Gastroesophageal sphincter (tissue), 4 donors: ENCODE measurements around the gene PIK3R2. TPM values are rescaled to one million over a fixed set of nuclear protein-coding genes. Genes with fewer than 3 reads are reported as not detected.
A peak's percentile ranks its signal among the peaks of the same experiment; 100 is the strongest.

Experiments used
- ATAC-seq: fragments of 150-250 bp; one replicate; pipeline ENCODE4 v1.9.1; 2016; ENCODE audit warnings: mild to moderate bottlenecking, moderate library complexity
- H3K27ac ChIP-seq, 4 donors: fragments of 200-600 bp; sonication (generic) in 3 of 4; 1 replicate in 3 of 4; 2 replicates in 1 of 4; pipeline ENCODE4 v1.5.1; 2016 to 2019
- H3K27me3 ChIP-seq: fragments of 200-600 bp; sonication (generic); one replicate; pipeline ENCODE4 v1.5.1; 2019
- H3K36me3 ChIP-seq, 2 donors: fragments of 200-600 bp; sonication (generic); one replicate each; pipeline ENCODE4 v1.5.1; 2019; ENCODE audit warnings: control low read depth in 1 of 2
- H3K4me1 ChIP-seq, 3 donors: fragments of 200-600 bp; sonication (generic); 1 replicate in 2 of 3; 2 replicates in 1 of 3; pipeline ENCODE4 v1.5.1; 2016 to 2019; ENCODE audit warnings: control low read depth in 2 of 3
- H3K4me3 ChIP-seq, 2 donors: fragments of 200-600 bp; sonication (generic); one replicate each; pipeline ENCODE4 v1.5.1; 2019; ENCODE audit warnings: mild to moderate bottlenecking in 1 of 2, moderate library complexity in 1 of 2
- H3K9me3 ChIP-seq, 3 donors: fragments of 200-600 bp; sonication (generic); one replicate each; pipeline ENCODE4 v1.5.1; 2017 to 2019; ENCODE audit warnings: control low read depth in 2 of 3
- CTCF ChIP-seq, 4 experiments: fragments of 200-600 bp in 2 of 4; fragments of 450-650 bp in 2 of 4; sonication (generic) in 1 of 4; IDR thresholded peaks; one replicate each; pipeline ENCODE4 v1.5.1; 2017 to 2019; ENCODE audit warnings: antibody characterized with exemption in 4 of 4, mild to moderate bottlenecking in 2 of 4, moderate library complexity in 2 of 4
- EP300 ChIP-seq: sonication (generic); formaldehyde crosslinking; IDR thresholded peaks from one replicate; pipeline ENCODE4 v1.6.1; 2017; ENCODE audit warnings: antibody characterized with exemption, mild to moderate bottlenecking
- POLR2A ChIP-seq, 2 donors: fragments of 450-650 bp; IDR thresholded peaks; one replicate each; pipeline ENCODE4 v1.6.1; 2017; ENCODE audit warnings: antibody characterized with exemption in 2 of 2, mild to moderate bottlenecking in 2 of 2, moderate library complexity in 1 of 2
- POLR2AphosphoS5 ChIP-seq: sonication (generic); formaldehyde crosslinking; IDR thresholded peaks from one replicate; pipeline ENCODE4 v1.6.1; 2017; ENCODE audit warnings: antibody characterized with exemption
- WGBS, 2 donors: methylation state at CpG; one replicate each; pipeline ENCODE4 v1.1.5; 2018; ENCODE audit warnings: low coverage in 1 of 2; 5-methylcytosine and 5-hydroxymethylcytosine counted together
- total RNA-seq, 4 donors: library from RNA; depleted of rRNA; stranded (reverse); fragments of >200 nt; gene quantifications; one replicate each; pipeline ENCODE4 v1.1.0, GENCODE V29; 2016

The PIK3R2 gene
- total RNA-seq, 4 donors from 2014 or later = 5.3 to 30.1 (median 22.7) TPM

DNA sequence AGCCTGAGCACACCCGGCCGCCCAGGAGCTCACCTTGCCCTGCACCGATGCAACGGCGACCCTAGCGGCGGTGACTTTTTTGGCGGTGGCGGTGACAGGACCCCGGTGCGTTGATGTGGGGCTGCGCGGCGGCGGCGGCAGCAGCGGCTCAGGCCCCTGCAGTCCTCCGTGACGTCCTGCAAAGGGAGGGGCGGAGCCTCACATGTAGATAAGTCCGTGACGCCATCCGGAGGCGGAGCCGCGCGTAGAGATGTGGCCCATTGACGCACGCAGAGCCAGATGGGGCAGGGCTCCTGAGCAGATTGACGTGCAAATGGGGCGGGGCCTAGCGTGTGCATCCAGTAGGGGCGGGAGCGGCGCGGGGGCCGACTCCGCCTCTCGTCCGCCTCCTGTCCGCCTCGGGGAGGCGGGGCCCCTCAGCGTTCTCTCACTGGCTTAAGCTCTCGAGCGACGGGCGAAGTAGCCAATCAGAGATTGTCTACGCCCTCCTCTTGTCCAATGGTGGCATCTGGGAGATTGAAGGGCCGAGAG lies 51.0 kb downstream of the PIK3R2 start, which contains the start of gene RAB3A:
Gene RAB3A, minus strand, starts transcription at position 180 of the 531 bp plus-strand sequence. CDS start 1,302 bp downstream, outside the sequence.
- no peak for TF ChIP-seq CTCF (IDR thresholded peaks at IDR 0.05)
- peak; percentile 98 for TF ChIP-seq EP300
- peak; percentile 85 for TF ChIP-seq POLR2AphosphoS5
- TF ChIP-seq POLR2A (IDR thresholded peaks at IDR 0.05) = peak; percentile 53 to 57
- H3K27me3 ChIP-seq = peaks cover 8% of the 10 kb centered on the region
- no CpG with 5 or more reads among the region's 50 CpGs for WGBS, 2 donors
- H3K9me3 ChIP-seq = no peaks in the 10 kb centered on the region
- peaks cover 0 to 32% of the 10 kb centered on the region in 2 donors for H3K36me3 ChIP-seq
- H3K4me1 ChIP-seq = peaks cover 0 to 49% (median 16%) of the 10 kb centered on the region in 3 donors
- H3K27ac ChIP-seq = peak within 1 kb of the TSS; percentile 94 to 99 (median 96)
- ATAC-seq = peak; percentile 96
- H3K4me3 ChIP-seq = peak within 1 kb of the TSS; percentile 64 to 77

DNA sequence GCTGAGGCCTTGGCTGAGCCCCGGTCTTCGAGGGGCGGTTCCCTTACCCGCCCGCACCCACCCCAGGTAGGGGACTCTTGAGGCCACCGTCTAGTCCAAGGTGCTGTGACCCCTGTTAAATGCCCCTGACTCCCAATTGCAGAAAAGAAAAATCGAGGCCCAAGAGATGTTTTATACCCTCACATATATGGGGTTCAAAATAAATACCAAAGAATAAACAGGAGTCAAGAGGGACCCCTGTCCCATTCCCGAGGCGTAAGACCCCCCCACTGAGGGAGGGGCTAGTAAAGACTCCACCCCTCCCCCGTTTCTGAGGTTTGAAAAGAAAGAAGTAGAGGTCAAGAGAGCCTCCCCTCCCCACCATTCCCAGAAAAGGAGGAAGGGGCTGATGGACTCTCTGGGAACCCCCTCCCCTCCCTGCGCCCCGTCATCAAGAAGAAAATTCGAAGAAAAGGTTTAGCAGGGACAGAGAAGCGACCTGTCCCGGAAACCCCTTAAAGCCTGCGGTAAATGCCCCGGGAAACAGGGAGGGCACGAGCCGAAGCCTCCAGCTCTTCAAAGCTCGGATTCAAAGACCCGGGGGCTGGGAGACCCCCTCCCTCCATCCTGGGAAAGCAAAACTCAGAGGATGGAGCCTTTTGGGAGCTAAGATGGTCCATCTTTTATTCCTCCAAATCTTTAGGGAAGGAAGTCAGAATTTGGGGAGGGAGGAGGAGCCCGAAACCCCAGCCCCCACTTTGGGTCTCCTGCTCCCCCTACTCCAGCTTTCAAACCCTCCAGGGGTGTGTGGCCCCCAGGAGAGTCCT lies 51.6 kb downstream of the PIK3R2 start:
- peak overlapping the region; percentile 94 to 99 (median 96) for H3K27ac ChIP-seq
- TF ChIP-seq POLR2AphosphoS5 (no peak), CTCF (IDR thresholded peaks at IDR 0.05) (no peak), POLR2A (IDR thresholded peaks at IDR 0.05) (peak in 1 of 2 donors; percentile 40)
- peaks cover 0 to 25% of the 10 kb centered on the region in 2 donors for H3K36me3 ChIP-seq
- no peaks in the 10 kb centered on the region for H3K9me3 ChIP-seq
- peak overlapping the region; percentile 64 to 77 for H3K4me3 ChIP-seq
- peak; percentile 38 for ATAC-seq
- 0 to 2% methylated on average over 9 to 14 of the region's 22 CpGs for WGBS, 2 donors
- peaks cover 10% of the 10 kb centered on the region for H3K27me3 ChIP-seq
- H3K4me1 ChIP-seq = peaks cover 0 to 49% (median 16%) of the 10 kb centered on the region in 3 donors

GRCh38 chr19:18205200-18205892 lies 52.4 kb downstream of the PIK3R2 start:
- H3K27ac ChIP-seq = peak overlapping the region; percentile 94 to 99 (median 96)
- 9% methylated on average over 14 of the region's 36 CpGs; no CpG with 5 or more reads in 1 of the 2 donors for WGBS, 2 donors
- H3K9me3 ChIP-seq = no peaks in the 10 kb centered on the region
- H3K4me3 ChIP-seq = peak overlapping the region; percentile 64 to 77
- H3K27me3 ChIP-seq = peaks cover 10% of the 10 kb centered on the region
- ATAC-seq = peak; percentile 25
- peaks cover 0 to 49% (median 16%) of the 10 kb centered on the region in 3 donors for H3K4me1 ChIP-seq
- H3K36me3 ChIP-seq = peaks cover 0 to 18% of the 10 kb centered on the region in 2 donors
- TF ChIP-seq POLR2A (IDR thresholded peaks at IDR 0.05) (peak in 1 of 2 donors; percentile 33), CTCF (IDR thresholded peaks at IDR 0.05) (peak in 1 of 4 experiments; percentile 17), EP300 (no peak), POLR2AphosphoS5 (peak; percentile 57)

- Histone ChIP-seq H3K4me3 (peak overlapping the region in 1 of 2 donors; percentile 77), H3K27ac (peak overlapping the region in 3 of 4 donors; percentile 94 to 98 (median 95)), H3K9me3 (no peaks in the 10 kb centered on the region), H3K27me3 (peaks cover 11% of the 10 kb centered on the region), H3K4me1 (peaks cover 0 to 49% (median 16%) of the 10 kb centered on the region in 3 donors), H3K36me3 (peaks cover 0 to 12% of the 10 kb centered on the region in 2 donors)
- 79 to 84% methylated on average over 9 to 10 of the region's 12 CpGs for WGBS, 2 donors
- ATAC-seq = no peak
- TF ChIP-seq POLR2A (IDR thresholded peaks at IDR 0.05) = no peak
- TF ChIP-seq EP300 = no peak
- TF ChIP-seq POLR2AphosphoS5 = no peak
- no peak for TF ChIP-seq CTCF (IDR thresholded peaks at IDR 0.05)
Measured at GRCh38 chr19:18206018-18206417, 53.1 kb downstream of the PIK3R2 start.
